Psoas muscle (tissue), 8 donors: ENCODE results near the gene L3HYPDH. TPM values are rescaled to one million over a fixed set of nuclear protein-coding genes. Genes with fewer than 3 reads are reported as not detected.

ENCODE experiments used
- ATAC-seq, 4 donors: fragments of 200-7000 bp; cut with Tn5 transposase; one replicate each; pipeline ENCODE4 v1.9.1; 2020; ENCODE audit warnings: moderate library complexity in 3 of 4, mild to moderate bottlenecking in 2 of 4
- DNase-seq, 2 donors: peaks; one replicate each; pipeline ENCODE4 v3.0.0-alpha.2; 2020
- H3K27ac ChIP-seq: fragments of 200-600 bp; one replicate; pipeline ENCODE4 v1.8.0; 2022
- H3K27me3 ChIP-seq, 3 donors: fragments of 200-600 bp in 1 of 3; one replicate each; pipeline versions ENCODE4 v1.6.1 to v1.8.0; 2013 to 2022; ENCODE audit warnings: low read length in 2 of 3, mild to moderate bottlenecking in 2 of 3, moderate library complexity in 1 of 3; ENCODE audit not compliant: insufficient read depth in 3 of 3
- H3K36me3 ChIP-seq, 2 donors: fragments of 200-600 bp in 1 of 2; one replicate each; pipeline versions ENCODE4 v1.6.1 to v1.8.0; 2013 to 2022; ENCODE audit warnings: low read depth in 1 of 2, mild to moderate bottlenecking in 1 of 2, moderate library complexity in 1 of 2; ENCODE audit not compliant: insufficient read depth in 1 of 2
- H3K4me1 ChIP-seq: fragments of 200-600 bp; one replicate; pipeline ENCODE4 v1.8.0; 2022
- H3K4me3 ChIP-seq: fragments of 200-600 bp; one replicate; pipeline ENCODE4 v1.8.0; 2022; ENCODE audit warnings: mild to moderate bottlenecking
- H3K9me3 ChIP-seq: fragments of 200-600 bp; one replicate; pipeline ENCODE4 v1.8.0; 2022
- CTCF ChIP-seq: fragments of 200-600 bp; IDR thresholded peaks from one replicate; pipeline ENCODE4 v1.8.0; 2022; ENCODE audit warnings: antibody characterized with exemption
- WGBS, 3 donors: extraction: QIAGEN DNeasy Blood & Tissue Kit; methylation state at CpG; one replicate each; pipeline versions ENCODE4 v1.1.6 to v1.1.7; 2013; 5-methylcytosine and 5-hydroxymethylcytosine counted together
- intact Hi-C, 2 donors: fragments of 100-400 bp; cut with DNase I; formaldehyde crosslinking; loops; one replicate each; pipeline versions ENCODE4 v1.11.0 to v1.14.2; 2022
- polyA plus RNA-seq, 3 donors: library from polyadenylated mRNA; stranded (reverse); fragments of 200-250 nt; gene quantifications; one replicate each; pipeline ENCODE4 v1.2.3, GENCODE V29; 2013
- total RNA-seq, 4 donors: library from RNA; stranded (reverse); fragmentation: NEBNext Ultra II Directional in 2 of 4; extraction: Animal tissue kit (Norgen Biotek cat#: 25700) in 2 of 4; gene quantifications; one replicate each; pipeline versions ENCODE4 v1.2.1 to v1.2.4, GENCODE V29; 2021 to 2023
- donor health status: healthy with polysubstance abuse.
- donor health status: DM: no; HTN: no; CAD: no; lungs with moderate emphysema.
- donor health status: Bipolar disorder and iron deficiency.
- donor health status: healthy.
- donor health status: DM: yes; HTN: yes; CAD: no.
- donor health status: DM: no; HTN: no; CAD: no.
- donor health status: DM: no; HTN: no; CAD: no.
- donor health status: DM: yes; HTN: yes; CAD: no.

The L3HYPDH gene
- total and polyA plus RNA-seq, 7 donors: 5.7 to 23.7 (median 12.3) TPM

- H3K9me3 ChIP-seq: no peaks in the 10 kb centered on the region
- TF ChIP-seq CTCF: no peak
- 47 to 68% (median 55%) methylated on average over 5 of the region's 5 CpGs for WGBS, 3 donors
- no peaks in the 10 kb centered on the region for H3K27me3 ChIP-seq
- intact Hi-C loops: loop anchor here in 1 of 2 donors (10.0 kb wide), 1 partner anchor 415 kb away; no protein-coding TSS in a partner anchor
- no peak overlapping the region for H3K4me3 ChIP-seq
- no peak overlapping the region for H3K27ac ChIP-seq
- ATAC-seq (no peak), DNase-seq (no peak)
- H3K36me3 ChIP-seq: no peaks in the 10 kb centered on the region
- peaks cover 11% of the 10 kb centered on the region for H3K4me1 ChIP-seq
These were observed 44.8 kb downstream of the L3HYPDH start for GRCh38 chr14:59439256-59439965.

DNA sequence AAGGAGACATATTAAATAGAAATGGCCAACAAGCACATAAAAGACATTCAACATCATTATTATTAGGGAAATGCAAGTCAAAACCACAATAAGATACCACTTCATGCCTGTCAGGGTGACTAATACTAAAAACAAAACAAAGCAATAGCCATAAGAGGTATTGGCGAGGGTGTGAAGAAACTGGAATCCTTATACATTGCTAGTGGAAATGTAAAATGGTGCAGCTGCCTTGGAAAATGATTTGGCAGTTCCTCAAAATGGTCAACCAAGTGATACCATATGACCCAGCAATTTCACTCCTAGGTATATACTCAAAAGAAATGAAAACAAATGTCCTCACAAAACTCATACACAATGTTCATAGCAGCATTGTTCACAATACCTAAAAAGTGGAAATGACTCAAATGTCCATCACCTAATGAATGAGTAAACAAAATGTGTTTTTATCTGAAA is 46.0 kb downstream of the L3HYPDH start:
- DNase-seq (no peak), ATAC-seq (no peak)
- Histone ChIP-seq H3K4me3 (no peak overlapping the region), H3K4me1 (peaks cover 11% of the 10 kb centered on the region), H3K9me3 (no peaks in the 10 kb centered on the region), H3K36me3 (no peaks in the 10 kb centered on the region), H3K27ac (no peak overlapping the region), H3K27me3 (no peaks in the 10 kb centered on the region)
- no peak for TF ChIP-seq CTCF
- WGBS, 3 donors: 83 to 91% (median 89%) methylated on average over 1 of the region's 1 CpG
- intact Hi-C loops: loop anchor here in 1 of 2 donors (10.0 kb wide), 1 partner anchor 413 kb away; no protein-coding TSS in a partner anchor

DNA sequence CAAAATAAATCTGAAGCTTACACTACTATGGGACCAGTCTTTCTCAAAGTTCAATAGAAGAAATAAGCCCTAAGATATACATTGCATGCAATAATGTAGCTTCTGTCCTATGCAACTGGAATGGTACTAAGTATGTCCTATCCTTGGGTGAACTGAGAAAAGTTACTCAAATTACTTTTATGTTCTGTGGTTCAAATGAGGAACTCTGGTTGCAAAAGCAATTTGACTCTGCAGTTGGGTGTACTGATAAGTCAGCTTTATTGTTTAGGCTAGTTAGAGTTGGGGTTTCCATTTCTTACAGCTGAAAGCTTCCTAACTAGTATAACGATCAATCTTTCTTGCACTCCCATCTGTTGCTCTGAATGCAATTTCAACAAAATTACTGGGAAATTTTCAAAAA is 48.2 kb downstream of the L3HYPDH start:
- no peak for ATAC-seq
- no peaks in the 10 kb centered on the region for H3K9me3 ChIP-seq
- H3K27me3 ChIP-seq: no peaks in the 10 kb centered on the region
- no peak overlapping the region for H3K27ac ChIP-seq
- intact Hi-C loops: loop anchor here in 1 of 2 donors (10.0 kb wide), 1 partner anchor 411 kb away; no protein-coding TSS in a partner anchor
- H3K4me3 ChIP-seq: no peak overlapping the region
- no peak for DNase-seq
- no peaks in the 10 kb centered on the region for H3K36me3 ChIP-seq
- WGBS, 3 donors: 63 to 78% (median 68%) methylated on average over 1 of the region's 1 CpG
- no peak for TF ChIP-seq CTCF
- peaks cover 11% of the 10 kb centered on the region for H3K4me1 ChIP-seq

GRCh38 chr14:59435101-59435500 is 49.1 kb downstream of the L3HYPDH start:
- intact Hi-C loops: loop anchor here in 1 of 2 donors (10.0 kb wide), 1 partner anchor 410 kb away; no protein-coding TSS in a partner anchor
- WGBS, 3 donors: 77 to 85% (median 78%) methylated on average over 3 of the region's 3 CpGs

More at GRCh38 chr14:59435101-59435500, 49.1 kb downstream of the L3HYPDH start:
- ATAC-seq (no peak), DNase-seq (no peak)
- no peaks in the 10 kb centered on the region for H3K9me3 ChIP-seq
- H3K27ac ChIP-seq: no peak overlapping the region
- no peak overlapping the region for H3K4me3 ChIP-seq
- no peaks in the 10 kb centered on the region for H3K36me3 ChIP-seq
- peaks cover 11% of the 10 kb centered on the region for H3K4me1 ChIP-seq
- H3K27me3 ChIP-seq: no peaks in the 10 kb centered on the region
- TF ChIP-seq CTCF: no peak
